ENCODE results near the gene SLC2A1. TPM values are rescaled to one million over a fixed set of nuclear protein-coding genes. Genes with fewer than 3 reads are reported as not detected.

The SLC2A1 gene
- total RNA-seq, 1 donor from 2014 or later, result 265 TPM

- Mint-ChIP-seq H3K4me3 (no peak overlapping the region), H3K4me1 (peaks cover 18% of the 10 kb centered on the region), H3K27me3 (ENCODE audit: low read depth) (no peaks in the 10 kb centered on the region), H3K36me3 (ENCODE audit: low read depth) (no peaks in the 10 kb centered on the region), H3K27ac (ENCODE audit: unreplicated experiment) (no peak overlapping the region), H3K9me3 (no peaks in the 10 kb centered on the region)
- no peak for DNase-seq (ENCODE audit: low read depth, low spot score)
- no peak for TF ChIP-seq CTCF (conservative IDR thresholded peaks at IDR 0.05)
These were observed 8.3 kb upstream of the SLC2A1 start for GRCh38 chr1:42966688-42967612.

- Mint-ChIP-seq H3K4me1 (peaks cover 34% of the 10 kb centered on the region), H3K27ac (ENCODE audit: unreplicated experiment) (no peak overlapping the region), H3K27me3 (ENCODE audit: low read depth) (peaks cover 6% of the 10 kb centered on the region), H3K9me3 (no peaks in the 10 kb centered on the region), H3K4me3 (no peak overlapping the region), H3K36me3 (ENCODE audit: low read depth) (no peaks in the 10 kb centered on the region)
- no peak for TF ChIP-seq CTCF (conservative IDR thresholded peaks at IDR 0.05)
- no peak for DNase-seq (ENCODE audit: low read depth, low spot score)
These were observed 6.7 kb upstream of the SLC2A1 start for GRCh38 chr1:42965378-42965777.

- Mint-ChIP-seq H3K4me1 (peaks cover 38% of the 10 kb centered on the region), H3K27me3 (ENCODE audit: low read depth) (peaks cover 6% of the 10 kb centered on the region)
- TF ChIP-seq CTCF (conservative IDR thresholded peaks at IDR 0.05), result no peak
These were observed 5.6 kb upstream of the SLC2A1 start for GRCh38 chr1:42964044-42964812.

GRCh38 chr1:42963378-42964043 is 4.8 kb upstream of the SLC2A1 start:
- no peak for DNase-seq (ENCODE audit: low read depth, low spot score)
- Mint-ChIP-seq H3K9me3 (no peaks in the 10 kb centered on the region), H3K27me3 (ENCODE audit: low read depth) (peaks cover 8% of the 10 kb centered on the region), H3K4me3 (peak overlapping the region; percentile 35), H3K36me3 (ENCODE audit: low read depth) (peaks cover 2% of the 10 kb centered on the region), H3K27ac (ENCODE audit: unreplicated experiment) (peak overlapping the region; percentile 31), H3K4me1 (peaks cover 41% of the 10 kb centered on the region)
- TF ChIP-seq CTCF (conservative IDR thresholded peaks at IDR 0.05), result no peak

More at GRCh38 chr1:42964044-42964812, 5.6 kb upstream of the SLC2A1 start:
- Mint-ChIP-seq H3K4me3 (no peak overlapping the region), H3K9me3 (no peaks in the 10 kb centered on the region), H3K36me3 (ENCODE audit: low read depth) (no peaks in the 10 kb centered on the region), H3K27ac (ENCODE audit: unreplicated experiment) (no peak overlapping the region)
- DNase-seq (ENCODE audit: low read depth, low spot score), result no peak

- Mint-ChIP-seq H3K36me3 (ENCODE audit: low read depth) (peaks cover 2% of the 10 kb centered on the region), H3K27ac (ENCODE audit: unreplicated experiment) (peak overlapping the region; percentile 31), H3K4me3 (peak overlapping the region; percentile 47), H3K9me3 (no peaks in the 10 kb centered on the region), H3K27me3 (ENCODE audit: low read depth) (peaks cover 8% of the 10 kb centered on the region), H3K4me1 (peaks cover 41% of the 10 kb centered on the region)
- DNase-seq (ENCODE audit: low read depth, low spot score), result no peak
- TF ChIP-seq CTCF (conservative IDR thresholded peaks at IDR 0.05), result no peak
These were observed 4.1 kb upstream of the SLC2A1 start for GRCh38 chr1:42962641-42963377.
